H1 (cell line): Measurements from ENCODE around the gene EIF4E2. TPM values are rescaled to one million over a fixed set of nuclear protein-coding genes. Genes with fewer than 3 reads are reported as not detected.

Source experiments
- CTCF ChIA-PET: fragments of 300-600 bp; sonication (Branson Sonifier 250); formaldehyde crosslinking; loops from one replicate; lab custom pipeline; 2021; ENCODE audit not compliant: partially characterized antibody; lab: Charles Lee
- POLR2A ChIA-PET: fragments of 300-600 bp; sonication (Branson Sonifier 250); formaldehyde crosslinking; loops from one replicate; lab custom pipeline; 2021; ENCODE audit warnings: inconsistent platforms; ENCODE audit not compliant: partially characterized antibody; lab: Charles Lee
- DNase-seq, 2 experiments: peaks; one replicate each; pipeline versions ENCODE4 v3.0.0 to v3.0.0-alpha.2; 2010 to 2022; ENCODE audit warnings: low spot score in 2 of 2, low read depth in 1 of 2, mixed read lengths in 1 of 2
- FAIRE-seq: peaks from 2 replicates; lab custom pipeline; 2011; peaks lifted over from hg19 to GRCh38; lab: Jason Lieb, UNC
- H2AFZ ChIP-seq: 2 replicates; pipeline ENCODE4 v1.8.1; 2012; ENCODE audit warnings: low read length, inconsistent platforms
- H2AK5ac ChIP-seq: 2 replicates; pipeline ENCODE4 v1.6.1; 2013; ENCODE audit warnings: low read depth, low read length
- H2BK120ac ChIP-seq: replicated peaks from 2 replicates; pipeline ENCODE3; 2013; ENCODE audit warnings: low read depth, low read length, inconsistent platforms
- H2BK12ac ChIP-seq: 2 replicates; pipeline ENCODE4 v1.6.1; 2013; ENCODE audit warnings: low read depth, low read length
- H2BK15ac ChIP-seq: 2 replicates; pipeline ENCODE4 v1.6.1; 2013; ENCODE audit warnings: low read length
- H2BK20ac ChIP-seq: 2 replicates; pipeline ENCODE4 v1.6.1; 2013; ENCODE audit warnings: low read length
- H2BK5ac ChIP-seq: 2 replicates; pipeline ENCODE4 v1.6.1; 2013; ENCODE audit warnings: low read depth, low read length
- H3K14ac ChIP-seq: 2 replicates; pipeline ENCODE4 v1.6.1; 2013; ENCODE audit warnings: inconsistent platforms; ENCODE audit not compliant: insufficient read length
- H3K18ac ChIP-seq: 2 replicates; pipeline ENCODE4 v1.6.1; 2013; ENCODE audit warnings: low read length; ENCODE audit errors: extremely low read depth
- H3K23ac ChIP-seq: 2 replicates; pipeline ENCODE4 v1.6.1; 2013; ENCODE audit warnings: inconsistent platforms; ENCODE audit not compliant: insufficient read length
- H3K23me2 ChIP-seq: 2 replicates; pipeline ENCODE4 v1.6.1; 2013; ENCODE audit warnings: low read depth, low read length
- H3K27ac ChIP-seq: 2 replicates; pipeline ENCODE4 v1.6.1; 2011; ENCODE audit warnings: low read depth, low read length, inconsistent platforms
- H3K27me3 ChIP-seq, 4 experiments: replicated peaks in 1 of 4; 1 replicate in 1 of 4; 2 replicates in 3 of 4; pipeline versions ENCODE4 v1.6.1 to v1.8.1; 2011 to 2013; ENCODE audit warnings: low read length in 3 of 4, mild to moderate bottlenecking in 3 of 4, inconsistent platforms in 2 of 4, mixed read lengths in 2 of 4, moderate library complexity in 1 of 4; ENCODE audit not compliant: control insufficient read depth in 3 of 4, insufficient read depth in 3 of 4; ENCODE audit errors: extremely low read depth in 1 of 4
- H3K36me3 ChIP-seq, 4 experiments: 2 replicates each; pipeline versions ENCODE4 v1.6.1 to v1.8.1; 2011 to 2013; ENCODE audit warnings: mild to moderate bottlenecking in 4 of 4, low read length in 3 of 4, moderate library complexity in 2 of 4, control low read depth in 1 of 4, inconsistent platforms in 1 of 4; ENCODE audit not compliant: insufficient read depth in 4 of 4, control insufficient read depth in 2 of 4
- H3K4ac ChIP-seq: replicated peaks from 2 replicates; pipeline ENCODE3; 2013; ENCODE audit warnings: low read length, low read depth, mixed read lengths, inconsistent platforms; ENCODE audit not compliant: insufficient read length
- H3K4me1 ChIP-seq, 4 experiments: replicated peaks in 1 of 4; 1 replicate in 1 of 4; 2 replicates in 3 of 4; pipeline versions ENCODE4 v1.6.1 to v1.8.1; 2011 to 2013; ENCODE audit warnings: low read length in 3 of 4, inconsistent platforms in 2 of 4, mixed read lengths in 1 of 4; ENCODE audit not compliant: insufficient read depth in 4 of 4, control insufficient read depth in 3 of 4
- H3K4me2 ChIP-seq, 2 experiments: 2 replicates each; pipeline versions ENCODE4 v1.6.1 to v1.8.1; 2011 to 2013; ENCODE audit warnings: low read depth in 2 of 2, low read length in 2 of 2, control low read depth in 1 of 2, inconsistent platforms in 1 of 2, mild to moderate bottlenecking in 1 of 2; ENCODE audit not compliant: insufficient read depth in 1 of 2
- H3K4me3 ChIP-seq, 4 experiments: fragments of 200-600, 300-600 bp in 1 of 4; sonication (generic), shearing (Covaris generic), sonication (Bioruptor Twin) in 1 of 4; 2 replicates each; pipeline versions ENCODE4 v1.5.1 to v1.8.1; 2011 to 2016; ENCODE audit warnings: low read length in 4 of 4, low read depth in 3 of 4, control low read depth in 2 of 4, inconsistent platforms in 2 of 4, mild to moderate bottlenecking in 2 of 4, mixed read lengths in 1 of 4, moderate library complexity in 1 of 4; ENCODE audit not compliant: insufficient read depth in 2 of 4; ENCODE audit errors: extremely low read depth in 1 of 4
- H3K56ac ChIP-seq: replicated peaks from 2 replicates; pipeline ENCODE3; 2013; ENCODE audit warnings: low read depth, mild to moderate bottlenecking, mixed read lengths, low read length, inconsistent platforms; ENCODE audit not compliant: insufficient read length
- H3K79me1 ChIP-seq: 2 replicates; pipeline ENCODE4 v1.6.1; 2013; ENCODE audit warnings: low read depth, low read length, control low read depth
- H3K79me2 ChIP-seq, 2 experiments: 2 replicates each; pipeline versions ENCODE4 v1.6.1 to v1.8.1; 2012 to 2013; ENCODE audit warnings: low read length in 2 of 2, mild to moderate bottlenecking in 2 of 2, inconsistent platforms in 1 of 2; ENCODE audit not compliant: insufficient read depth in 2 of 2, control insufficient read depth in 1 of 2
- H3K9ac ChIP-seq, 4 experiments: replicated peaks in 1 of 4; 1 replicate in 1 of 4; 2 replicates in 3 of 4; pipeline versions ENCODE4 v1.6.1 to v1.8.1; 2011 to 2013; ENCODE audit warnings: low read depth in 3 of 4, low read length in 3 of 4, control low read depth in 2 of 4, mild to moderate bottlenecking in 2 of 4, moderate library complexity in 2 of 4, inconsistent platforms in 1 of 4; ENCODE audit errors: extremely low read depth in 1 of 4
- H3K9me3 ChIP-seq, 2 experiments: 2 replicates each; pipeline versions ENCODE4 v1.6.1 to v1.8.1; 2012 to 2013; ENCODE audit warnings: mild to moderate bottlenecking in 2 of 2, moderate library complexity in 2 of 2, control low read depth in 1 of 2, inconsistent platforms in 1 of 2, low read depth in 1 of 2, low read length in 1 of 2, mixed read lengths in 1 of 2; ENCODE audit not compliant: insufficient read depth in 2 of 2
- H4K20me1 ChIP-seq, 2 experiments: replicated peaks in 1 of 2; 2 replicates each; pipeline versions ENCODE3 to v1.8.1; 2011 to 2013; ENCODE audit warnings: inconsistent platforms in 2 of 2, low read length in 2 of 2, mild to moderate bottlenecking in 1 of 2; ENCODE audit not compliant: insufficient read depth in 2 of 2, control insufficient read depth in 1 of 2
- H4K5ac ChIP-seq: 2 replicates; pipeline ENCODE4 v1.6.1; 2013; ENCODE audit warnings: low read length, low read depth, mixed read lengths, inconsistent platforms; ENCODE audit not compliant: insufficient read length
- H4K8ac ChIP-seq: 2 replicates; pipeline ENCODE4 v1.8.0; 2013; ENCODE audit warnings: mild to moderate bottlenecking, moderate library complexity, low read length, inconsistent platforms; ENCODE audit not compliant: insufficient read depth; ENCODE audit errors: extremely low read depth
- H4K91ac ChIP-seq: replicated peaks from 2 replicates; pipeline ENCODE3; 2013; ENCODE audit warnings: low read length, mixed read lengths, inconsistent platforms; ENCODE audit not compliant: insufficient read length
- CBX8 ChIP-seq: fragments of 300-800, 300-1000 bp; sonication (generic); IDR thresholded peaks from 2 replicates; pipeline ENCODE4 v1.7.1; 2016; ENCODE audit warnings: low read depth, low read length, borderline replicate concordance
- CTBP2 ChIP-seq: IDR thresholded peaks from 2 replicates; pipeline ENCODE4 v1.7.0; 2011; ENCODE audit warnings: borderline replicate concordance, mild to moderate bottlenecking, moderate library complexity, mixed read lengths, low read length; ENCODE audit not compliant: insufficient read depth, insufficient read length
- KDM1A ChIP-seq: fragments of 200-600, 300-600 bp; sonication (generic); IDR thresholded peaks from 2 replicates; pipeline ENCODE4 v1.7.1; 2016; ENCODE audit warnings: mild to moderate bottlenecking, low read length, borderline replicate concordance
- MAFK ChIP-seq: IDR thresholded peaks from 2 replicates; pipeline ENCODE4 v1.6.1; 2012; ENCODE audit warnings: low read depth, mild to moderate bottlenecking, improper control_type of control experiment, low read length
- MAX ChIP-seq: IDR thresholded peaks from 2 replicates; pipeline ENCODE4 v1.6.1; 2012; ENCODE audit warnings: inconsistent platforms
- TAF1 ChIP-seq: IDR thresholded peaks from 2 replicates; pipeline ENCODE4 v1.6.1; 2011; ENCODE audit warnings: mild to moderate bottlenecking, low read depth, low read length
- WGBS, 2 experiments: shearing (Covaris generic) in 1 of 2; methylation state at CpG; one replicate each; pipeline versions ENCODE4 v1.1.6 to v1.1.7; 2013 to 2015; ENCODE audit warnings: low lambda C conversion rate in 2 of 2, mixed read lengths in 2 of 2, inconsistent platforms in 1 of 2, low coverage in 1 of 2, missing lambda C conversion rate in 1 of 2; ENCODE audit not compliant: insufficient replicate concordance in 2 of 2, insufficient coverage in 1 of 2, insufficient read length in 1 of 2; ENCODE audit errors: extremely low coverage in 1 of 2, missing lambda C conversion rate in 1 of 2; 5-methylcytosine and 5-hydroxymethylcytosine counted together
- polyA plus RNA-seq, 7 experiments: library from polyadenylated mRNA; depleted of rRNA in 3 of 7; stranded (reverse) in 5 of 7; unstranded in 2 of 7; fragments of >200 nt in 5 of 7; fragments of 200-250 nt in 2 of 7; gene quantifications; 1 replicate in 5 of 7; 2 replicates in 1 of 7; 4 replicates in 1 of 7; pipeline versions ENCODE4 v1.2.1 to v1.2.3, GENCODE V29; 2011 to 2013; ENCODE audit warnings: missing spikeins in 2 of 7, mixed read lengths in 2 of 7
- total RNA-seq: library from RNA; stranded (reverse); fragmentation: NEBNext Ultra II Directional; extraction: Animal tissue kit (Norgen Biotek cat#: 25700); gene quantifications from 2 replicates; pipeline ENCODE4 v1.2.1, GENCODE V29; 2021

Gene EIF4E2
- total and polyA plus RNA-seq, 2 of the 8 experiments (the other 6 are each of a cell fraction or from before 2014, with no cell fraction given): 39.4 to 114 TPM

GRCh38 chr2:232547991-232548390, 2.5 kb upstream of the EIF4E2 start:
- H2AFZ ChIP-seq: no peak overlapping the region
- H3K18ac ChIP-seq: no peak overlapping the region
- H3K4me3 ChIP-seq: no peak overlapping the region
- no peak overlapping the region for H4K91ac ChIP-seq
- H2BK20ac ChIP-seq: no peak overlapping the region
- no peak overlapping the region for H3K14ac ChIP-seq
- peaks cover 11 to 45% of the 10 kb centered on the region in 2 experiments for H3K79me2 ChIP-seq
- no peak overlapping the region for H3K27ac ChIP-seq
- no peak for TF ChIP-seq KDM1A
- TF ChIP-seq CTBP2: no peak
- TF ChIP-seq TAF1: no peak
- TF ChIP-seq CBX8: no peak
- no peak for TF ChIP-seq MAX
- TF ChIP-seq MAFK: no peak
- no peak overlapping the region for H2BK120ac ChIP-seq
- H3K9ac ChIP-seq: no peak overlapping the region
- no peaks in the 10 kb centered on the region for H3K9me3 ChIP-seq
- 95% methylated on average over 6 of the region's 6 CpGs; no CpG with 5 or more reads in 1 of the 2 experiments for WGBS, 2 experiments
- H2AK5ac ChIP-seq: no peak overlapping the region
- H2BK15ac ChIP-seq: no peak overlapping the region
- FAIRE-seq (no peak), DNase-seq (no peak)
- no peak overlapping the region for H4K8ac ChIP-seq
- no peak overlapping the region for H2BK12ac ChIP-seq
- no peak overlapping the region for H3K4me2 ChIP-seq
- peaks cover 12% of the 10 kb centered on the region; the same call in 1 of the 2 replicates for H3K23me2 ChIP-seq
- H4K5ac ChIP-seq: no peak overlapping the region
- H4K20me1 ChIP-seq: peaks cover 4 to 9% of the 10 kb centered on the region in 2 experiments
- H3K56ac ChIP-seq: no peak overlapping the region
- ChIA-PET CTCF (interaction anchor here (0.8 to 2.3 kb wide), 3 partner anchors 9 to 100 kb away, joined by 3 to 8 read pairs (median 5); partner anchors contain the start of gene CHRNG), POLR2A (interaction anchor here (1.0 to 1.9 kb wide), 3 partner anchors 9 to 40 kb away, joined by 3 to 7 read pairs (median 5); partner anchors contain the start of gene CHRNG)
- H3K27me3 ChIP-seq: no peaks in the 10 kb centered on the region
- H3K36me3 ChIP-seq: peaks cover 0 to 9% (median under 1%) of the 10 kb centered on the region in 4 experiments; a peak in 2 of 8 replicates
- H3K4me1 ChIP-seq: peaks cover 0 to 6% (median 5%) of the 10 kb centered on the region in 4 experiments; a peak in 6 of 7 replicates
- H3K23ac ChIP-seq: no peak overlapping the region
- H3K4ac ChIP-seq: no peak overlapping the region
- no peak overlapping the region for H2BK5ac ChIP-seq
- H3K79me1 ChIP-seq: peaks cover 12% of the 10 kb centered on the region
